GM18868 (cell line): ENCODE measurements around the gene RPRD1B.

Source experiments
- ATAC-seq: cut with Tn5 transposase; IDR thresholded peaks from one replicate; pipeline ENCODE4 v1.9.1; 2021; ENCODE audit warnings: mild to moderate bottlenecking, moderate library complexity; ENCODE audit not compliant: unreplicated experiment

RPRD1B gene

GRCh38 chr20:38116409-38117165 is 83.0 kb downstream of the RPRD1B start:
- ATAC-seq: no peak

- ATAC-seq: no peak
Observed at GRCh38 chr20:38117205-38117604, 83.7 kb downstream of the RPRD1B start.

- no peak for ATAC-seq
Observed at GRCh38 chr20:38117635-38118034, 84.1 kb downstream of the RPRD1B start.

GRCh38 chr20:38119446-38119845 is 85.9 kb downstream of the RPRD1B start:
- ATAC-seq: no peak

DNA sequence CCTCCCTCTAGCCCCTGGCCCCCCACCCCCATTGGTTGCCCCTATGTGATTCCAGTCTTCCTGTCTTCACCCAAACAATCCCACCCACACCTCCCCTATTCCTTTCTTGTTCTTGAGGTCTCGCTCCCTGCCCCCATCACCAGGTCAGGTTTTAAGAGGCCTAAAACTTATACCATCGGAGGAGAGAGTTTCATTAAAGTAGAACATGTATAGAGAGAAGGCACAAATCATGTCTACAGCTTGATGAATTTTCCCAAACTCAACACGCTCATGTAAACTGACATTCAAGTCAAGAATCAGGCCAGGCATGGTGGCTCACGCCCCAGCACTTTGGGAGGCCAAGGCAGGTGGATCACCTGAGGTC is 87.1 kb downstream of the RPRD1B start:
- ATAC-seq: no peak

DNA sequence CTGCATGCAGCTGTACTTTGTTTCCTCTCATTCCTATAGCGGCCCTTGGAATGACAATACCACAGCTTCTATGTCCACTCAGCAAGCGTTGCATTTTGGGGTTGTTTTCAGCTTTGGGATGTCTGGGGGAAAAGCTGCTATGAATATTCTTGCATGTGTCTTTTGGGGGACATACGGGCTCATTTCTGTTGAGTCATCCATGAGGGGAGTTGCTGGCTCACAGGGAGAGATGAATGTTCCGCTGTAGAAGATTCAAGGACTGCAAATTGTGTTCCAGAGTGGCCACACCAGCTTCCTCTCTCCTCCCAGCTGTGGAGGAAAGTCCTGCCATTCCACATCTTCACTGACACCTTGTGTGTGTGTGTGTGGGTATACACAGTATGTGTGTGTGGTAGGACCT is 88.2 kb downstream of the RPRD1B start:
- no peak for ATAC-seq

DNA sequence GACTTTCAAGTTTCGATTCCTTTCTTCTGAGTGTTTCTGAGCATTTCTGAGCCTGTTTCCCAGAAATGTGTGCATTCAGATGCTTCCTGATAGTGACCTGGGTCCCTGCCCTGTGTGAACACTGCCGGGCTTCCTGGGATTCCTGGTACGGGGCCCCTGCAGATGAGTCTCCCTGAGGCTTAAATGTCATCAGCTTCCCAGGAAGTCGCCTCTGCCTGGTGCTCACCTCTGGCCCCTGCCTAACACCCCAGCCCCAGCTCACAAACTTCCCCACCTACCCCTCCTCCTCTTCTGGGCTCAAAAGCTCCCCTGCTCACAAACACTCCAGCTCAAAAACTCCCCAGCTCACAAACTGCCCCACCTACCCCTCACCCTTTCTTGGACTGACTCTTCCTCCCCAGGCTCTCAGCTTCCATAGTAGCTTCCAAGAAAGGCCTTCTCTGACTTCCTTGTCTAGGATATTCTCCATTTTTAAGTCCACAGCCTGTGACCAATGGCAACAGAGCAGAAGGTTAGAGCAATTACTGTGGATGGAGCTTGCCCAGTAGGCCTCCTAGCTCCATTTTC is 89.6 kb downstream of the RPRD1B start:
- no peak for ATAC-seq

GRCh38 chr20:38125157-38126056 is 91.9 kb downstream of the RPRD1B start:
- no peak for ATAC-seq

DNA sequence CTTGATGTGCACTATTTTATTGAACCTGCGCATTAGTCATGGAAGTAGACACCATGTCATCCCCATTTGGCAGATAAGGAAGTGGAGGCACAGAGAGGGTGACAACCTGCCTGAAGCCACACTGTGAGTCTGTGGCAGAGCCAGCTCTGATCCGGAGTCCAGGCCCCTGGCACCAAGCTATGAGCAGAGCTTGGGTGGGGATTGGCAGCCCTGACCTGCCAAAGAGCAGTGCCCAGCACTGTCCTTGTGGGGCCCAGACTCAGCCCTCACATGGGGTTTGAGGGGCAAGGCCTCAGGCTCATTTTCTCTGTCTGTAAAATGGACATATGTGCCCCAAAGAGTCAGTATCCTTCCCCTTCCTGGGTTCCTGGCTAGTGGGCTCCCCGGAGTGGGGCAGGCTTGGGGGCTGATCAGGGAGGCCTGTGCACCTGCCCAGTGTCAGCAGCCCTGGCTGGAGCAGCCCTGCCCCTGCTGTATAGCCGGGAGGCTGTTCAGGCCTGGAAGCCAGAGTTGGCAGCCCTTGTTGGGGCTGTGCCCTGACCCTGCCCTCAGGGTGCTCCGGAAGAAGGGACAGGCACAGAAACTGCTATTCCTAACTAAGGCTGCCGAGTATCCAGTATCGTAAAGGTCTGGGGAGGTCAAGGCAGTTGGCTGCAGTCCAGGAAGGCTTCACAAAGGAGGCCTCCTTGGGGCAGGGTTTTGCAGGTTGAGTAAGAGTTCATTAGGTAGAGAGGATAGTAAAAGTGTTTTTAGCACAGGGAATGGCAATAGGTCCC is 92.8 kb downstream of the RPRD1B start:
- ATAC-seq: no peak

- ATAC-seq: no peak
Observed at GRCh38 chr20:38126932-38127621, 93.5 kb downstream of the RPRD1B start.

- no peak for ATAC-seq
Observed at GRCh38 chr20:38127920-38128528, 94.5 kb downstream of the RPRD1B start.

DNA sequence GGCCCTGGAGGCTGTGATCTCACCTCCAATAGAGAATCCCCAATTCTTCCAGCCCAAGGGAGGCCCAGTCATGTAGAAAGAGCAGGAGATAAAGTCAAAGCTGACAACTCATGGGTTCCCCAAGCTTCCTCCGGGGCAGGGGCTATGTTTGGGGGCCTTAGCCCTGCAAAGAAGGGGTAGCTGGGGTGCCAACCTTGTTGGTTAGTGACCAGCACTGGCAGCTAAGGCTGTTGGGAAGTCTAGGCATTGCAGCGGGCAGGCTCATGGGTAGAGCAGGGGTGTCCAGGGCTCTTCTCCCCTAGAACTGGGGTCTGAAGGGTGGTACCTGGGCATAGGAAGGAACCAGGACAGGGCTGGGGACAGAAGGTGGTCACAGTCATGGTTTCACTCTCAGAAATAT is 95.1 kb downstream of the RPRD1B start:
- no peak for ATAC-seq

GRCh38 chr20:38129248-38129865 is 95.8 kb downstream of the RPRD1B start:
- no peak for ATAC-seq

DNA sequence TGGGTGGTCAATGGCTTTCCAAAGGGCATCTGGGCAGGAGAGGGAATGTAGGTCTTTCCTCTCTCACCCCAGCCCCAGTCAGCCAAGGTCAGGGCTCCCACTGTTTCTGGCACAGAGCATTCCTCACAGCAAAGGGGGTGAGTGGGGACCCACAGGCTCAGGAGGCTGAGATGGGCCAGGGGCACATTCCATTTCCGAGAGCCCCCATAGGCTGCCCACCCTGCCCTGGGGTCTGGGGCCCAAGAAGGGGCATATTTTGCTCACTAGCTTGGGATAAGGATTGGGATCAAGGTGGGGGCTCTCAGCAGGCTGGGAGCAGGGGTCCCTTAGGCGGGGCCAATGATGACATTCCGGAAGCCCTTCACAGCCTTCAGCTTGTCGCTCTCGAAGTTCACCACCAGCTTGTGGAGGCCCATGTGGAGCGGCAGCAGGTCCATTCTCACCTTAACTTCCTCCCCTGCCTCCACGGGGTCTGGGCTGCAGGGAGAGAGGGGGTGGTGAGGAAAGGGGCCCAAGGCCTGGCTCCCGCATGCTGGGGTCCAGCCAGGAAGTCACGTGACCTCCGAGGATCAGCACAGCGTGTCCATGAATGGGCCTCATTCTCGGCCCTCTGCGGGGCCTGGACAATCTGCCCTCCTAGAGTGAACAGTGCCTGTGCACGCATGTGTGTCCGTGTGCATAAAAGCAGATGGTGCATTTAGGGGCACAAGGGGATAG is 96.5 kb downstream of the RPRD1B start:
- no peak for ATAC-seq

GRCh38 chr20:38130687-38131587 is 97.4 kb downstream of the RPRD1B start:
- no peak for ATAC-seq

DNA sequence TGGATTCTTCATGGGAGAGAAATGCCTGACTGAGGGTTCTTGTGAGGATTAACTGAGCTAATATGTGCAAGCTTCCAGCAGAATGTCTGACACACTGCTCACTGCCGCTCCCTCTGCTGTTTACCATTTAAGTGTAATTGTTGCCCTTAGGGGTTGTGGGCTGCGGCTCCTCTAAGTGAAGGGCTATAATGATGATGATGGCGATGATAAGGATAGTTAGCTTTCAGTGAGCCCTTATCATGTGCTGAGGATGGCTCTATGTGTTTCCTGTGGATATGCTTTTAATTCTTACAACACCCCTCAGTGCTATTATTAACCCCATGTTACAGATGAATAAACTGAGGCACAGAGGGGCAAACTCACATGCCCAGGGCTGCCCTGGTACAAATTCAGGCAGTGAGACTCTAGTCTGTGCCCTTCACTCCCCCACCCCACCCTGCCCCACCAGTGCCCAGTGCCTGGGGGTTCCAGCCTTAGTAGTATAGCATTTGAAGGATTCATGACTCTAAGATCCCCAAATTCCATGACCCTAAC is 98.1 kb downstream of the RPRD1B start:
- no peak for ATAC-seq

- no peak for ATAC-seq
Observed at GRCh38 chr20:38132156-38132909, 98.8 kb downstream of the RPRD1B start.
